ENCODE data around the gene KLHL3. TPM values are rescaled to one million over a fixed set of nuclear protein-coding genes. Genes with fewer than 3 reads are reported as not detected.

Gene KLHL3
- total RNA-seq, 6 donors from 2014 or later: 2.7 to 17.8 (median 5.2) TPM

- TF ChIP-seq EP300 (IDR thresholded peaks at IDR 0.05) (no peak), CTCF (IDR thresholded peaks at IDR 0.05) (no peak), POLR2A (IDR thresholded peaks at IDR 0.05) (no peak), POLR2AphosphoS5 (IDR thresholded peaks at IDR 0.05) (no peak)
- Histone ChIP-seq H3K9me3 (no peaks in the 10 kb centered on the region), H3K4me3 (no peak overlapping the region), H3K27me3 (no peaks in the 10 kb centered on the region), H3K36me3 (no peaks in the 10 kb centered on the region), H3K4me1 (no peaks in the 10 kb centered on the region), H3K27ac (no peak overlapping the region)
- DNase-seq (no peak), ATAC-seq (ENCODE audit: low FRiP score in 2 of 2) (no peak)
- 78 to 83% methylated on average over 4 of the region's 4 CpGs for WGBS, 2 donors
Observed at GRCh38 chr5:137610598-137610997, 125.3 kb downstream of the KLHL3 start.

- no peak overlapping the region for H3K27ac ChIP-seq
- no peak for DNase-seq
- no peaks in the 10 kb centered on the region for H3K9me3 ChIP-seq
- no peaks in the 10 kb centered on the region for H3K36me3 ChIP-seq
- TF ChIP-seq POLR2AphosphoS5 (IDR thresholded peaks at IDR 0.05): no peak
- TF ChIP-seq POLR2A (IDR thresholded peaks at IDR 0.05): no peak
- TF ChIP-seq EP300 (IDR thresholded peaks at IDR 0.05): no peak
- no peak for TF ChIP-seq CTCF (IDR thresholded peaks at IDR 0.05)
- ATAC-seq (ENCODE audit: low FRiP score in 2 of 2): no peak
- H3K27me3 ChIP-seq: no peaks in the 10 kb centered on the region
- H3K4me1 ChIP-seq: no peaks in the 10 kb centered on the region
- 97 to 100% methylated on average over 1 to 2 of the region's 2 CpGs for WGBS, 2 donors
- H3K4me3 ChIP-seq: no peak overlapping the region
Observed at GRCh38 chr5:137609127-137609526, 126.8 kb downstream of the KLHL3 start.

- Histone ChIP-seq H3K9me3 (no peaks in the 10 kb centered on the region), H3K4me3 (no peak overlapping the region)
- WGBS, 2 donors: 83 to 89% methylated on average over 4 to 5 of the region's 5 CpGs
Observed at GRCh38 chr5:137607771-137608170, 128.1 kb downstream of the KLHL3 start.

GRCh38 chr5:137606401-137606800 lies 129.5 kb downstream of the KLHL3 start:
- Histone ChIP-seq H3K9me3 (no peaks in the 10 kb centered on the region), H3K27me3 (no peaks in the 10 kb centered on the region), H3K4me3 (no peak overlapping the region), H3K4me1 (no peaks in the 10 kb centered on the region), H3K27ac (no peak overlapping the region), H3K36me3 (no peaks in the 10 kb centered on the region)
- TF ChIP-seq CTCF (IDR thresholded peaks at IDR 0.05) (no peak), POLR2A (IDR thresholded peaks at IDR 0.05) (no peak), EP300 (IDR thresholded peaks at IDR 0.05) (no peak), POLR2AphosphoS5 (IDR thresholded peaks at IDR 0.05) (no peak)
- ATAC-seq (ENCODE audit: low FRiP score in 2 of 2) (no peak), DNase-seq (no peak)
- 67 to 73% methylated on average over 2 of the region's 2 CpGs for WGBS, 2 donors

More at GRCh38 chr5:137607771-137608170, 128.1 kb downstream of the KLHL3 start:
- Histone ChIP-seq H3K27me3 (no peaks in the 10 kb centered on the region), H3K4me1 (no peaks in the 10 kb centered on the region), H3K36me3 (no peaks in the 10 kb centered on the region), H3K27ac (no peak overlapping the region)
- ATAC-seq (ENCODE audit: low FRiP score in 2 of 2): no peak
- no peak for DNase-seq
- TF ChIP-seq EP300 (IDR thresholded peaks at IDR 0.05) (no peak), POLR2AphosphoS5 (IDR thresholded peaks at IDR 0.05) (no peak), POLR2A (IDR thresholded peaks at IDR 0.05) (no peak), CTCF (IDR thresholded peaks at IDR 0.05) (no peak)

- TF ChIP-seq POLR2AphosphoS5 (IDR thresholded peaks at IDR 0.05): no peak
- peak in 2 of 6 experiments; percentile 12 to 16 for TF ChIP-seq CTCF (IDR thresholded peaks at IDR 0.05)
- TF ChIP-seq POLR2A (IDR thresholded peaks at IDR 0.05): no peak
- Histone ChIP-seq H3K4me1 (no peaks in the 10 kb centered on the region), H3K9me3 (no peaks in the 10 kb centered on the region), H3K36me3 (no peaks in the 10 kb centered on the region), H3K27ac (no peak overlapping the region), H3K4me3 (no peak overlapping the region), H3K27me3 (no peaks in the 10 kb centered on the region)
- WGBS, 2 donors: 25 to 37% methylated on average over 4 of the region's 4 CpGs
- no peak for DNase-seq
- ATAC-seq (ENCODE audit: low FRiP score in 2 of 2): no peak
Observed at GRCh38 chr5:137605411-137605810, 130.5 kb downstream of the KLHL3 start.

Data from upper lobe of left lung (tissue), 6 donors.